Left lung (tissue), 10 donors: Measurements from ENCODE around the gene BBS9. TPM values are rescaled to one million over a fixed set of nuclear protein-coding genes. Genes with fewer than 3 reads are reported as not detected.
"Not testable (repeated sequence)": the region's sequence is repeated elsewhere in the genome, so short reads cannot be mapped to it uniquely, and the experiment has no call there.

Experiments
- ATAC-seq: fragments of 200-7000 bp; cut with Tn5 transposase; one replicate; pipeline ENCODE4 v1.9.1; 2020; ENCODE audit warnings: moderate library complexity
- DNase-seq, 4 donors: peaks; one replicate each; pipeline ENCODE4 v3.0.0-alpha.2; 2013 to 2020
- H3K27ac ChIP-seq, 2 donors: fragments of 200-600 bp; sonication (generic) in 1 of 2; one replicate each; pipeline versions ENCODE4 v1.5.0 to v1.8.0; 2020 to 2021
- H3K27me3 ChIP-seq, 2 donors: fragments of 200-600 bp; sonication (generic) in 1 of 2; one replicate each; pipeline versions ENCODE4 v1.5.0 to v1.8.0; 2020 to 2021
- H3K36me3 ChIP-seq, 2 donors: fragments of 200-600 bp; sonication (generic) in 1 of 2; one replicate each; pipeline versions ENCODE4 v1.5.0 to v1.8.0; 2020 to 2021
- H3K4me1 ChIP-seq, 2 donors: fragments of 200-600 bp; one replicate each; pipeline ENCODE4 v1.8.0; 2021
- H3K4me3 ChIP-seq, 2 donors: fragments of 200-600 bp; sonication (generic) in 1 of 2; one replicate each; pipeline versions ENCODE4 v1.5.0 to v1.8.0; 2020 to 2021; ENCODE audit warnings: mild to moderate bottlenecking in 1 of 2
- H3K9me3 ChIP-seq, 2 donors: fragments of 200-600 bp; sonication (generic) in 1 of 2; one replicate each; pipeline versions ENCODE4 v1.5.0 to v1.8.0; 2020 to 2021
- CTCF ChIP-seq, 2 donors: fragments of 200-600 bp; sonication (generic) in 1 of 2; IDR thresholded peaks; one replicate each; pipeline versions ENCODE4 v1.5.0 to v1.8.0; 2021; ENCODE audit warnings: antibody characterized with exemption in 2 of 2
- intact Hi-C, 2 donors: fragments of 100-400 bp; cut with DNase I; formaldehyde crosslinking; loops; one replicate each; pipeline versions ENCODE4 v1.11.2 to v1.14.2; 2022
- polyA plus RNA-seq, 6 donors: library from polyadenylated mRNA; unstranded; fragments of 120-200 nt; gene quantifications; one replicate each; pipeline ENCODE4 v1.2.1, GENCODE V29; 2013; ENCODE audit not compliant: insufficient read length in 6 of 6
- total RNA-seq, 2 donors: library from RNA; stranded (reverse); fragmentation: NEBNext Ultra II Directional; extraction: Animal tissue kit (Norgen Biotek cat#: 25700); gene quantifications; one replicate each; pipeline ENCODE4 v1.2.1, GENCODE V29; 2021
- donor health status: DM: no; HTN: yes; CAD: no.
- donor health status: DM: no; HTN: no; CAD: no.

The BBS9 gene
- total and polyA plus RNA-seq, 8 donors = 14.5 to 25.1 (median 19.1) TPM

DNA sequence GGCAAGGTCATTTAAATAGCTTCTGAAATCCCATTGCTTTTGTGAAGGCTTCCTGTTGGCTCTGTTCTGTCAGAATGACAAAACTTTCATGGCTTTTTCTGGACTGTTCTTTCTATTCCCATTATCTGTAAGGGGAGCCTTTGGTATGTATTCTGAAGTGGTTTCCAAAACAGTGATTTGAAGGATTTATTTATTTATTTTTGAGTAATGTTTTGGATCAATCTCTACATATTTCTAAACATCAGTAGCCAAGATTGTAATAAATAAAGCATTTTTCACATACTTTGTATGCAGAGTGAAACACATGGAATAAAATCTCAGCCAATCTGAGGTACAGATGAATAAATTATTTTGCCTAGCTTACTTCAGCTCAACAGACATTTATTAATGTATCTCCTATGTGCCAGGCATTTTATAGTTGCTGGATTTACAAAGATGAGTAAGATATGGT lies 121.1 kb downstream of the BBS9 start:
- DNase-seq (no peak), ATAC-seq (no peak)
- Histone ChIP-seq H3K27ac (no peak overlapping the region), H3K27me3 (no peaks in the 10 kb centered on the region), H3K4me1 (peaks cover 0 to 3% of the 10 kb centered on the region in 2 donors), H3K9me3 (no peaks in the 10 kb centered on the region), H3K36me3 (no peaks in the 10 kb centered on the region), H3K4me3 (no peak overlapping the region)
- intact Hi-C loops = no loop called here
- no peak for TF ChIP-seq CTCF (IDR thresholded peaks at IDR 0.05)

GRCh38 chr7:33251301-33251700 lies 121.9 kb downstream of the BBS9 start:
- intact Hi-C loops = no loop called here
- H3K9me3 ChIP-seq = no peaks in the 10 kb centered on the region
- peaks cover 0 to 3% of the 10 kb centered on the region in 2 donors for H3K4me1 ChIP-seq
- TF ChIP-seq CTCF (IDR thresholded peaks at IDR 0.05) = no peak
- no peaks in the 10 kb centered on the region for H3K27me3 ChIP-seq
- no peak overlapping the region for H3K4me3 ChIP-seq
- DNase-seq (no peak), ATAC-seq (no peak)
- no peak overlapping the region for H3K27ac ChIP-seq
- H3K36me3 ChIP-seq = no peaks in the 10 kb centered on the region

- no peaks in the 10 kb centered on the region for H3K27me3 ChIP-seq
- ATAC-seq = no peak
- no peaks in the 10 kb centered on the region for H3K4me1 ChIP-seq
- no peak overlapping the region for H3K27ac ChIP-seq
- H3K4me3 ChIP-seq = no peak overlapping the region
- DNase-seq = peak in 2 of 4 donors; percentile 20 to 26
- no peaks in the 10 kb centered on the region for H3K36me3 ChIP-seq
- intact Hi-C loops = no loop called here
- no peaks in the 10 kb centered on the region for H3K9me3 ChIP-seq
- no peak for TF ChIP-seq CTCF (IDR thresholded peaks at IDR 0.05)
Measured at GRCh38 chr7:33258491-33258951, 129.2 kb downstream of the BBS9 start.

DNA sequence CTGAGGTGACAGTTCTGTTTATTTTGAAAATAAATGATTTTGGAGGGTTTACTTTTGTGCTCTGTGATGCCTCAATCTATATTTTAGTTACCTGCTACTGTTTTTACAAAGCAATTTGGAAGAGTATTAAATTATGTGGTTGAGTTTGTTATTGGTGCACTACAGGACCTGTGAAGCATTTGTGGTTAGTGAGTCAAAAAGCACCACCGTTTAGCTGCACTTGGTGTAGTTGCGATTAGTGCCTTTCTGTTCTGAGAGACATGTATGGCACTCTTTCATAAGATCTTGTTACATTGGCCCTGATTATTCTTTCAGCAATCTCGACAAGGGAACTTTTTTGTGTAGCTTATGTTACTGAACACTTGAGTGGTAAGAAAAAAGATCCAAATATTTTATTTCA lies 132.2 kb downstream of the BBS9 start:
- Histone ChIP-seq H3K27me3 (no peaks in the 10 kb centered on the region), H3K9me3 (no peaks in the 10 kb centered on the region), H3K27ac (no peak overlapping the region), H3K4me1 (no peaks in the 10 kb centered on the region), H3K4me3 (no peak overlapping the region), H3K36me3 (no peaks in the 10 kb centered on the region)
- no peak for DNase-seq
- no peak for ATAC-seq
- intact Hi-C loops = no loop called here
- TF ChIP-seq CTCF (IDR thresholded peaks at IDR 0.05) = no peak

DNA sequence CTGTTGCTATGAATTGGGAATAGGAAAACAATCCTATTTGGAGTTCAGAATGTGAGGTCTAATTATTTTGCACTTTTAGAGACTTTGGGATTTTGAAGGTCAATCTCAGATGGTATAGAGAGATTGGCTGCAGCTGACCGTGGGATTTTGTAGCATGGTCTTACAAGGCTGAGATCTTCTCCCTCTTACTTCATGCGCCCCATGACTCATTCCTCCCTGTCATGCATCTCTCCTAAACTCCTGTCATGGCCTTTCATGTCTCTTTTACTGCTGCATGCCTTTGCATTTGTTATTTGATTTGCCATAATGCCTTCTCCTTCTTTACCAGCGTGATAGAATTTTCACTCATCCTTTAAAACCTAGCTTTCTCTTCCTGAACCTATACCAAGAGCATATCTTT lies 133.1 kb downstream of the BBS9 start:
- H3K27me3 ChIP-seq = no peaks in the 10 kb centered on the region
- intact Hi-C loops = no loop called here

DNA sequence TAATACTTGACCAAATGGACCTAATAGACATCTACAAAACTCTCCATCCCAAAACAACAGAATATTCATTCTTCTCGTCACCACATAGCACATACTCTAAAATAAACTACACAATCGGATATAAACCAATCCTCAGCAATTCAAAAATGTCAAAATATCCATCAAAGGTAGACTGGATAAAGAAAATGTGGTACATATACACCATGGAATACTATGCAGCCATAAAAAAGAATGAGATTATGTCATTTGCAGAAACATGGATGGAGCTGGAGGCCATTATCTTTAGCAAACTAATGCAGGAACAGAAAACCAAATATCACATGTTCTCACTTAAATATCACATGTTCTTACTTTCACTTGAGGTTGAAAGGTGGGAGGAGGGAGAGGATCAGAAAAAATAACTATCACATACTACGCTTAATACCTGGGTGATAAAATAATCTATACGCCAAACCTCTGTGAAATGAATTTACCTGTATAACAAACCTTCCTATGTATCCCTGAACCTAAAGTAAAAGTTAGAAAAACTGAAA lies 142.5 kb downstream of the BBS9 start:
- H3K4me1 ChIP-seq, H3K27me3 ChIP-seq, intact Hi-C loops, ATAC-seq, H3K36me3 ChIP-seq, H3K27ac ChIP-seq, DNase-seq, H3K4me3 ChIP-seq: not testable (repeated sequence)
- H3K9me3 ChIP-seq = peaks cover 0 to 14% of the 10 kb centered on the region in 2 donors

More for the DNA sequence above, 133.1 kb downstream of the BBS9 start:
- DNase-seq = no peak
- Histone ChIP-seq H3K36me3 (no peaks in the 10 kb centered on the region), H3K4me1 (no peaks in the 10 kb centered on the region), H3K9me3 (no peaks in the 10 kb centered on the region), H3K4me3 (no peak overlapping the region), H3K27ac (no peak overlapping the region)
- no peak for ATAC-seq
- TF ChIP-seq CTCF (IDR thresholded peaks at IDR 0.05) = no peak
